ENCODE results near the gene OSBPL7. TPM values are rescaled to one million over a fixed set of nuclear protein-coding genes. Genes with fewer than 3 reads are reported as not detected.

The OSBPL7 gene
- total RNA-seq, 2 donors from 2014 or later, result 52.4 to 59.6 TPM

- H3K9me3 ChIP-seq (ENCODE audit: control insufficient read depth, low read length, poor library complexity, severe bottlenecking), result no peaks in the 10 kb centered on the region
- Mint-ChIP-seq H3K27ac (peak overlapping the region; percentile 87), H3K4me1 (peaks cover 17% of the 10 kb centered on the region), H3K27me3 (no peaks in the 10 kb centered on the region), H3K4me3 (peak overlapping the region; percentile 66), H3K36me3 (ENCODE audit: low read depth) (peaks cover 26% of the 10 kb centered on the region)
- ATAC-seq, result no peak
- no peak for DNase-seq
Observed at GRCh38 chr17:47812146-47812920, 9.3 kb downstream of the OSBPL7 start.

- Mint-ChIP-seq H3K36me3 (ENCODE audit: low read depth) (peaks cover 26% of the 10 kb centered on the region), H3K4me1 (peaks cover 17% of the 10 kb centered on the region), H3K4me3 (no peak overlapping the region), H3K27ac (peak overlapping the region; percentile 87), H3K27me3 (no peaks in the 10 kb centered on the region)
- DNase-seq, result no peak
- ATAC-seq, result no peak
- no peaks in the 10 kb centered on the region for H3K9me3 ChIP-seq (ENCODE audit: control insufficient read depth, low read length, poor library complexity, severe bottlenecking)
Observed at GRCh38 chr17:47811709-47812108, 9.9 kb downstream of the OSBPL7 start.

- no peak for DNase-seq
- H3K9me3 ChIP-seq (ENCODE audit: control insufficient read depth, low read length, poor library complexity, severe bottlenecking), result no peaks in the 10 kb centered on the region
- peaks cover 26% of the 10 kb centered on the region for H3K36me3 Mint-ChIP-seq (ENCODE audit: low read depth)
- peak overlapping the region; percentile 87 for H3K27ac Mint-ChIP-seq
- peaks cover 17% of the 10 kb centered on the region for H3K4me1 Mint-ChIP-seq
- no peak for ATAC-seq
- H3K4me3 Mint-ChIP-seq, result no peak overlapping the region
- H3K27me3 Mint-ChIP-seq, result no peaks in the 10 kb centered on the region
Observed at GRCh38 chr17:47810901-47811635, 10.5 kb downstream of the OSBPL7 start.

- no peaks in the 10 kb centered on the region for H3K9me3 ChIP-seq (ENCODE audit: control insufficient read depth, low read length, poor library complexity, severe bottlenecking)
- H3K4me3 Mint-ChIP-seq, result no peak overlapping the region
- H3K4me1 Mint-ChIP-seq, result peaks cover 16% of the 10 kb centered on the region
- H3K36me3 Mint-ChIP-seq (ENCODE audit: low read depth), result peaks cover 26% of the 10 kb centered on the region
- ATAC-seq (peak; percentile 39), DNase-seq (no peak)
- no peaks in the 10 kb centered on the region for H3K27me3 Mint-ChIP-seq
- H3K27ac Mint-ChIP-seq, result peak overlapping the region; percentile 37
Observed at GRCh38 chr17:47810200-47810821, 11.3 kb downstream of the OSBPL7 start.

GRCh38 chr17:47808830-47809480, 12.6 kb downstream of the OSBPL7 start:
- no peak for ATAC-seq
- no peak for DNase-seq
- H3K4me1 Mint-ChIP-seq, result peaks cover 16% of the 10 kb centered on the region
- no peak overlapping the region for H3K4me3 Mint-ChIP-seq
- H3K27ac Mint-ChIP-seq, result no peak overlapping the region
- peaks cover 26% of the 10 kb centered on the region for H3K36me3 Mint-ChIP-seq (ENCODE audit: low read depth)
- no peaks in the 10 kb centered on the region for H3K27me3 Mint-ChIP-seq
- H3K9me3 ChIP-seq (ENCODE audit: control insufficient read depth, low read length, poor library complexity, severe bottlenecking), result no peaks in the 10 kb centered on the region

- DNase-seq (no peak), ATAC-seq (no peak)
- Mint-ChIP-seq H3K27ac (no peak overlapping the region), H3K27me3 (no peaks in the 10 kb centered on the region), H3K36me3 (ENCODE audit: low read depth) (peaks cover 26% of the 10 kb centered on the region), H3K4me3 (no peak overlapping the region), H3K4me1 (peaks cover 16% of the 10 kb centered on the region)
- no peaks in the 10 kb centered on the region for H3K9me3 ChIP-seq (ENCODE audit: control insufficient read depth, low read length, poor library complexity, severe bottlenecking)
Observed at GRCh38 chr17:47808036-47808829, 13.4 kb downstream of the OSBPL7 start.

- H3K4me3 Mint-ChIP-seq, result no peak overlapping the region
- no peaks in the 10 kb centered on the region for H3K27me3 Mint-ChIP-seq
- peaks cover 21% of the 10 kb centered on the region for H3K36me3 Mint-ChIP-seq (ENCODE audit: low read depth)
- ATAC-seq, result no peak
- peak overlapping the region; percentile 87 for H3K27ac Mint-ChIP-seq
- no peaks in the 10 kb centered on the region for H3K9me3 ChIP-seq (ENCODE audit: control insufficient read depth, low read length, poor library complexity, severe bottlenecking)
- peaks cover 13% of the 10 kb centered on the region for H3K4me1 Mint-ChIP-seq
- DNase-seq, result no peak
Observed at GRCh38 chr17:47807421-47807820, 14.2 kb downstream of the OSBPL7 start.

- Mint-ChIP-seq H3K27ac (peak overlapping the region; percentile 87), H3K4me3 (no peak overlapping the region), H3K27me3 (no peaks in the 10 kb centered on the region), H3K4me1 (peaks cover 11% of the 10 kb centered on the region), H3K36me3 (ENCODE audit: low read depth) (peaks cover 18% of the 10 kb centered on the region)
- no peaks in the 10 kb centered on the region for H3K9me3 ChIP-seq (ENCODE audit: control insufficient read depth, low read length, poor library complexity, severe bottlenecking)
- ATAC-seq, result no peak
- no peak for DNase-seq
Observed at GRCh38 chr17:47806913-47807255, 14.7 kb downstream of the OSBPL7 start.

- H3K36me3 Mint-ChIP-seq (ENCODE audit: low read depth), result peaks cover 11% of the 10 kb centered on the region
- DNase-seq (no peak), ATAC-seq (no peak)
- H3K4me1 Mint-ChIP-seq, result peaks cover 5% of the 10 kb centered on the region
- H3K27me3 Mint-ChIP-seq, result no peaks in the 10 kb centered on the region
- H3K9me3 ChIP-seq (ENCODE audit: control insufficient read depth, low read length, poor library complexity, severe bottlenecking), result no peaks in the 10 kb centered on the region
- peak overlapping the region; percentile 87 for H3K27ac Mint-ChIP-seq
- H3K4me3 Mint-ChIP-seq, result no peak overlapping the region
Observed at GRCh38 chr17:47806026-47806912, 15.3 kb downstream of the OSBPL7 start.

- no peaks in the 10 kb centered on the region for H3K9me3 ChIP-seq (ENCODE audit: control insufficient read depth, low read length, poor library complexity, severe bottlenecking)
- Mint-ChIP-seq H3K27me3 (no peaks in the 10 kb centered on the region), H3K4me1 (peaks cover 2% of the 10 kb centered on the region), H3K27ac (no peak overlapping the region), H3K4me3 (no peak overlapping the region), H3K36me3 (ENCODE audit: low read depth) (peaks cover 7% of the 10 kb centered on the region)
- DNase-seq (no peak), ATAC-seq (no peak)
Observed at GRCh38 chr17:47804461-47804860, 17.1 kb downstream of the OSBPL7 start.

- no peaks in the 10 kb centered on the region for H3K9me3 ChIP-seq (ENCODE audit: control insufficient read depth, low read length, poor library complexity, severe bottlenecking)
- H3K4me1 Mint-ChIP-seq, result peaks cover 2% of the 10 kb centered on the region
- peaks cover 7% of the 10 kb centered on the region for H3K36me3 Mint-ChIP-seq (ENCODE audit: low read depth)
- H3K27me3 Mint-ChIP-seq, result peaks cover under 1% of the 10 kb centered on the region
- no peak overlapping the region for H3K4me3 Mint-ChIP-seq
- ATAC-seq (no peak), DNase-seq (no peak)
- no peak overlapping the region for H3K27ac Mint-ChIP-seq
Observed at GRCh38 chr17:47803751-47804150, 17.8 kb downstream of the OSBPL7 start.

- DNase-seq (no peak), ATAC-seq (no peak)
- peaks cover 2% of the 10 kb centered on the region for H3K4me1 Mint-ChIP-seq
- no peak overlapping the region for H3K27ac Mint-ChIP-seq
- H3K27me3 Mint-ChIP-seq, result peaks cover 6% of the 10 kb centered on the region
- H3K4me3 Mint-ChIP-seq, result no peak overlapping the region
- H3K36me3 Mint-ChIP-seq (ENCODE audit: low read depth), result peaks cover 3% of the 10 kb centered on the region
- H3K9me3 ChIP-seq (ENCODE audit: control insufficient read depth, low read length, poor library complexity, severe bottlenecking), result no peaks in the 10 kb centered on the region
Observed at GRCh38 chr17:47803201-47803600, 18.4 kb downstream of the OSBPL7 start.
